ENCODE measurements around the gene SLC15A5.

GRCh38 chr12:16297521-16297920, 20.0 kb upstream of the SLC15A5 start:
- TF ChIP-seq POLR2A (IDR thresholded peaks at IDR 0.05): no peak
- no peak for TF ChIP-seq CTCF (IDR thresholded peaks at IDR 0.05)
- no peak for TF ChIP-seq POLR2AphosphoS5 (IDR thresholded peaks at IDR 0.05)

Data from suprapubic skin (tissue), 4 donors.